ENCODE results near the gene PSEN2.

GRCh38 chr1:226920446-226920894 is 50.1 kb downstream of the PSEN2 start:
- TF ChIP-seq POLR2AphosphoS5 (IDR thresholded peaks at IDR 0.05), result no peak
- TF ChIP-seq CTCF (IDR thresholded peaks at IDR 0.05), result no peak
- TF ChIP-seq POLR2A (IDR thresholded peaks at IDR 0.05; ENCODE audit: low read depth), result no peak
- TF ChIP-seq EP300 (IDR thresholded peaks at IDR 0.05), result no peak

Data from esophagus muscularis mucosa (tissue), 4 donors.